ENCODE measurements around the gene DCAF11. TPM values are rescaled to one million over a fixed set of nuclear protein-coding genes. Genes with fewer than 3 reads are reported as not detected.

DCAF11 gene
- total and polyA plus RNA-seq, 2 of the 13 experiments (the other 11 are each of a cell fraction or from before 2014, with no cell fraction given): 150 to 257 TPM

GRCh38 chr14:24146453-24146977 is 31.9 kb downstream of the DCAF11 start, which contains the start of gene PSME2 (continued):
- TF ChIP-seq ZNF605 (CRISPR knock-in tag; IDR thresholded peaks at IDR 0.05): no peak
- TF ChIP-seq ZFP62 (CRISPR knock-in tag; IDR thresholded peaks at IDR 0.05): no peak
- TF ChIP-seq KAT8 (CRISPR knock-in tag; IDR thresholded peaks at IDR 0.05): no peak; the same call in 1 of the 2 replicates
- no peak; the same call in 1 of the 2 replicates for TF ChIP-seq IRX3 (CRISPR knock-in tag; IDR thresholded peaks at IDR 0.05; ENCODE audit: borderline replicate concordance, low read depth)
- no peak for TF ChIP-seq SP140L (CRISPR knock-in tag; IDR thresholded peaks at IDR 0.05; ENCODE audit: borderline replicate concordance)
- no peak; the same call in 1 of the 2 replicates for TF ChIP-seq FUBP1 (CRISPR knock-in tag; IDR thresholded peaks at IDR 0.05; ENCODE audit: borderline replicate concordance)
- peak; percentile 25; the same call in 1 of the 2 replicates for TF ChIP-seq ZBTB33 (CRISPR knock-in tag; IDR thresholded peaks at IDR 0.05)
- TF ChIP-seq KLF13 (CRISPR knock-in tag; IDR thresholded peaks at IDR 0.05): no peak
- no peak for TF ChIP-seq ZBTB46 (CRISPR knock-in tag; IDR thresholded peaks at IDR 0.05; ENCODE audit: borderline replicate concordance)
- TF ChIP-seq RNF219 (CRISPR knock-in tag; IDR thresholded peaks at IDR 0.05): no peak
- 0 out of 2 replicates have a peak, but pooled peaks have one; percentile 65 for TF ChIP-seq IRF9 (CRISPR knock-in tag; IDR thresholded peaks at IDR 0.05; ENCODE audit: borderline replicate concordance)
- TF ChIP-seq KLF15 (CRISPR knock-in tag; IDR thresholded peaks at IDR 0.05; ENCODE audit: borderline replicate concordance): 0 out of 2 replicates have a peak, but pooled peaks have one; percentile 93
- TF ChIP-seq DPF2 (CRISPR knock-in tag; IDR thresholded peaks at IDR 0.05; ENCODE audit: borderline replicate concordance, low read depth): no peak
- TF ChIP-seq ARNTL (CRISPR knock-in tag; IDR thresholded peaks at IDR 0.05): no peak; the same call in 1 of the 2 replicates
- peak; percentile 97 for TF ChIP-seq SAP130 (CRISPR knock-in tag; IDR thresholded peaks at IDR 0.05; ENCODE audit: low read depth)
- peak; percentile 64; the same call in 1 of the 2 replicates for TF ChIP-seq THAP11 (CRISPR knock-in tag; IDR thresholded peaks at IDR 0.05)
- TF ChIP-seq GPBP1L1 (CRISPR knock-in tag; IDR thresholded peaks at IDR 0.05): no peak
- TF ChIP-seq ZNF572 (CRISPR knock-in tag; IDR thresholded peaks at IDR 0.05): no peak
- TF ChIP-seq ZNF788 (CRISPR knock-in tag; IDR thresholded peaks at IDR 0.05; ENCODE audit: borderline replicate concordance): 0 out of 2 replicates have a peak, but pooled peaks have one; percentile 80
